ENCODE measurements around the gene HK2.

GRCh38 chr2:74887960-74888700 is 54.2 kb downstream of the HK2 start:
- TF ChIP-seq, protein P1, sequence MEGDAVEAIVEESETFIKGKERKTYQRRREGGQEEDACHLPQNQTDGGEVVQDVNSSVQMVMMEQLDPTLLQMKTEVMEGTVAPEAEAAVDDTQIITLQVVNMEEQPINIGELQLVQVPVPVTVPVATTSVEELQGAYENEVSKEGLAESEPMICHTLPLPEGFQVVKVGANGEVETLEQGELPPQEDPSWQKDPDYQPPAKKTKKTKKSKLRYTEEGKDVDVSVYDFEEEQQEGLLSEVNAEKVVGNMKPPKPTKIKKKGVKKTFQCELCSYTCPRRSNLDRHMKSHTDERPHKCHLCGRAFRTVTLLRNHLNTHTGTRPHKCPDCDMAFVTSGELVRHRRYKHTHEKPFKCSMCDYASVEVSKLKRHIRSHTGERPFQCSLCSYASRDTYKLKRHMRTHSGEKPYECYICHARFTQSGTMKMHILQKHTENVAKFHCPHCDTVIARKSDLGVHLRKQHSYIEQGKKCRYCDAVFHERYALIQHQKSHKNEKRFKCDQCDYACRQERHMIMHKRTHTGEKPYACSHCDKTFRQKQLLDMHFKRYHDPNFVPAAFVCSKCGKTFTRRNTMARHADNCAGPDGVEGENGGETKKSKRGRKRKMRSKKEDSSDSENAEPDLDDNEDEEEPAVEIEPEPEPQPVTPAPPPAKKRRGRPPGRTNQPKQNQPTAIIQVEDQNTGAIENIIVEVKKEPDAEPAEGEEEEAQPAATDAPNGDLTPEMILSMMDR (IDR thresholded peaks at IDR 0.05; ENCODE audit: low read length), result no peak
- TF ChIP-seq EZH2 (optimal IDR thresholded peaks at IDR 0.05; ENCODE audit: low read depth, low read length), result no peak

All from MM.1S (cell line).